Cardiac fibroblast (primary cell): ENCODE measurements around the gene VHLL.

ENCODE experiments used
- DNase-seq, 2 donors: peaks; one replicate each; pipeline versions ENCODE4 v3.0.0 to v3.0.0-alpha.2; 2010; ENCODE audit warnings: low read depth in 2 of 2
- H3K4me3 ChIP-seq, 2 donors: replicated peaks in 1 of 2; 1 replicate in 1 of 2; 2 replicates in 1 of 2; pipeline ENCODE4 v1.5.1; 2011; ENCODE audit warnings: low read depth in 2 of 2, low read length in 2 of 2, mild to moderate bottlenecking in 2 of 2, moderate library complexity in 1 of 2
- TF ChIP-seq, protein P1 (sequence below): IDR thresholded peaks from one replicate; pipeline ENCODE4 v1.5.1; 2011; ENCODE audit warnings: low read depth, mild to moderate bottlenecking, low read length, inconsistent platforms

The VHLL gene

DNA sequence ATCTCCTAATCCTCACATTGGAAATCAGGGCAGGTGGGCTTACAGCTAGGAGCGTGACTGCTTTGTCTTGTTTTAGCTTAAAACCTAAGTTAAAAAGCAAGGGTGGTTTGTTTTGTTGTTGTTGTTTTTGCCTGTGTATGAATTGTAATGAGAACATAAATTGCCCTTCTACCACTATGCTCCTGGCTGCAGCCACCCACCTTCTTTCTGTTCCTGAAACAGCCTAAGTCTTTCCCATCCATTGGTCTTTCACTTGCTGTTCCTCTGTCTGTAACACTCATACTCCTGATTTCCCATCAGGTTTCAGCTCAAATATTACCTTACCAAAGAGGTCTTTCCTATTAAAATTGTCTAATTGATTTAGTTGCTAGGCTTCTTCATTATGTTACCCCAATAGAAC lies 15.6 kb downstream of the VHLL start:
- H3K4me3 ChIP-seq: peak overlapping the region; percentile 87 to 90
- no peak for DNase-seq
- TF ChIP-seq, protein P1, sequence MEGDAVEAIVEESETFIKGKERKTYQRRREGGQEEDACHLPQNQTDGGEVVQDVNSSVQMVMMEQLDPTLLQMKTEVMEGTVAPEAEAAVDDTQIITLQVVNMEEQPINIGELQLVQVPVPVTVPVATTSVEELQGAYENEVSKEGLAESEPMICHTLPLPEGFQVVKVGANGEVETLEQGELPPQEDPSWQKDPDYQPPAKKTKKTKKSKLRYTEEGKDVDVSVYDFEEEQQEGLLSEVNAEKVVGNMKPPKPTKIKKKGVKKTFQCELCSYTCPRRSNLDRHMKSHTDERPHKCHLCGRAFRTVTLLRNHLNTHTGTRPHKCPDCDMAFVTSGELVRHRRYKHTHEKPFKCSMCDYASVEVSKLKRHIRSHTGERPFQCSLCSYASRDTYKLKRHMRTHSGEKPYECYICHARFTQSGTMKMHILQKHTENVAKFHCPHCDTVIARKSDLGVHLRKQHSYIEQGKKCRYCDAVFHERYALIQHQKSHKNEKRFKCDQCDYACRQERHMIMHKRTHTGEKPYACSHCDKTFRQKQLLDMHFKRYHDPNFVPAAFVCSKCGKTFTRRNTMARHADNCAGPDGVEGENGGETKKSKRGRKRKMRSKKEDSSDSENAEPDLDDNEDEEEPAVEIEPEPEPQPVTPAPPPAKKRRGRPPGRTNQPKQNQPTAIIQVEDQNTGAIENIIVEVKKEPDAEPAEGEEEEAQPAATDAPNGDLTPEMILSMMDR: no peak

DNA sequence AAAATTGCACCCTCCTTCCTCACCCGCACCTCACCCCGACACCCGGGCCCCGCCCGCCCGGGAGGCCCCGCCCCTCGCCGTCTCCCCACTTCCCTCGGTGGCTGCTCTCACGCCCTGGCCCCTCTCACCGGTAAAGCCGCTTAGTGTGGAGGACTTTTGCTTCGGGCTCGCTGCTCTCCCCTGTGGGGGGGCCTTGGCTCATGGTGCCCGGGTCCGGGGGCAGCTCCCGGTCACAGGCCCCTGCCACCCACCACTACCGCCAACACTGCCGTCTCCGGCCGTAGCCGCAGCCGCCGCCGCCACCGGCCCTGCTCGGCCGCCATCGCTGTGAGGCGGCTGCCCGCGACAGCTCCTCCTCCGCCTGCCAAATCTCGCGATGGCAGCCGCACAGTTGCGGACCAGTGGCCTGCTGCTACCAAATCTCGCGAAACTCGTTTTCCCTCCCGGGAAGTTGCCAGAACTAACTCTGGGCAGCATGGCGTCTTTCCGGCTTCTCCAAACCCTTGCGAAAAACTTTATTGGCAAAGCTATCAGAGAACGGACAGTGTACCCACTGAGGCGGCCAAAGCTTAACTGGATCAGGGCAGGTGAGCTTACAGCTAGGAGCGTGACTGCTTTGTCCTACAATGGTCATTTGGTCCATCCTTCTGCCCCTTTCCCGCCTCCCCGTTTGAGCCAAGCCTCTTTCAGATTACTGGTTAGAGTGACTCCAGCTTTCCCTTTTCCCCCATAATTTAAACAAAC lies 16.5 kb downstream of the VHLL start, which contains the start of gene SMG5:
Gene SMG5, minus strand, starts transcription at position 347 of the 744 bp plus-strand sequence. Its CDS starts 145 bp downstream, at position 202.
- TF ChIP-seq, protein P1: no peak
- H3K4me3 ChIP-seq: peak within 1 kb of the TSS; percentile 87 to 90
- peak; percentile 99 for DNase-seq

DNA sequence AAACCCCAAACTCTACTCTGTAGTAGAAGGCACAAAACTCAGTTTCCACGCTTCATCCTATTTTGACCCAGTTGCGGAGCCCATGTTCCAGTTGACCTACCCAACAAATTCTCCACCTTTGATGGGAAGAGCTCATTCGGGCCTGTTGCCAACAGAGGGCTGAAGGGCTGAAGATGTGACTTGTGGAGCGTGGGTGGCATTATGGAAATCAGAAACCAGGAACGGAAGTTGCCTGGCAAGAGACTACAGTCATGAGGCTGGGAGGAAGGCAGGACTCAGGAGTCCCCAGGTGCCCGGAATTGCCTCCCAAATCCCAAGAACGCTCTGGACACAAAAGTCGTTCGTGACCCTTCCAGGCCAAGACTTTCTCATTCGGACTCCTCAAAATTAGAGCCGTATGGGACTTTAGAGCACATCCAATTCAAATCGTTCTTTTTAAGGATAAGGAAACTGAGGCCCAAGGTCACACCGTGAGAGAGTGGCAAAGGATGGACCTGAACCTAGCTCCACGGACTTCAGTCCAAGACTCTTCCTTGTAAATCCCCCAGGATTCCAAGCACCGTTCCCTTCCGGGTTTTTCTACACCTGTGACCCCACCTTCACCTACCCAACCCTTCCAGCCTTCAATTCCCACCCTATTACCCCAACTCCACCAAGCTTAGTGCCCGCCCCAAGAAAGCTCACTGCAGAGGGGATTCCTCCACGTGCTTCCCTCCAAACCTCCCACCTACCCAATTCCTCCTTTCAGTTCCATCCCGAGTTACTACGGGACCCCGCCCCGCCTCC lies 17.2 kb downstream of the VHLL start:
- TF ChIP-seq, protein P1: no peak
- peak; percentile 25 to 28 for DNase-seq
- H3K4me3 ChIP-seq: peak overlapping the region; percentile 87 to 90

DNA sequence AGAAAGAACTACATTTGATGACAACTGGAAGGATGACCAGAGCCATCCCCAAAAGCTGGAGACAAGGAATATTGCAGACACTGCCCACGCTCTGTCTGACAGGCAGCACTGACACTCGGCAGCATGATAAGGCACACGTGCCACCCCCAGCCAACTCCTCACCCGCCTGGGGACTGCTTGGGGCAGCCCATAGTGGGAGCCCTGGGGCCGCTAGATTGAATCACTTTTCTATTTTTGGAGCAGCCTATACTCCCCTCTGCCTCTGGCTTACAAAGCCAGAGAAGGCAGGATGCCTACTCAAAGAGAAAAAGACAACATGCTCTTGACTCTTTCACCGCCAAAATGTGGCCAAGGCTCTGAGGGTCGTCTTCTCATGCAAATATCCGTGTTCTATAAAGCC lies 17.8 kb downstream of the VHLL start:
- peak; percentile 61 for DNase-seq
- TF ChIP-seq, protein P1: peak; percentile 9
- peak overlapping the region; percentile 87 to 90 for H3K4me3 ChIP-seq

DNA sequence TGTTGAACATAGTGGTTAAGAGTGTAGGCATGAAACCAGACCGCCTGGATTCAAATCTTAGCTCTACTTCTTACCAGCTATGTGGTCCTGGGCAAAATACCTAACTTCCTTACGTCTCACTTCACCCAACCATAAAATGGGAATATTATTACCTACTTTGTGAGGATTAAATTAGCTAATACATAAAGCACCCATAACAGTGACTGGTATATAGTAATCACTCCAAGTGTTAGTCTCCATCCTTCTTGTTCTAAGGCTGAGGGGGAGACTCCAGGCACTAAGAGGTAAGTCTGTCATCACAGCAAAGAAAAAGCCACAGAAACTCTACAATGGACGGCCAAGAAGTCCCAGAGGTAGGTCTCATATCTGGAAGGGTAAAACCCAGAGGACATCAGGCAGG lies 19.3 kb downstream of the VHLL start:
- TF ChIP-seq, protein P1: no peak
- no peak for DNase-seq
- no peak overlapping the region for H3K4me3 ChIP-seq

DNA sequence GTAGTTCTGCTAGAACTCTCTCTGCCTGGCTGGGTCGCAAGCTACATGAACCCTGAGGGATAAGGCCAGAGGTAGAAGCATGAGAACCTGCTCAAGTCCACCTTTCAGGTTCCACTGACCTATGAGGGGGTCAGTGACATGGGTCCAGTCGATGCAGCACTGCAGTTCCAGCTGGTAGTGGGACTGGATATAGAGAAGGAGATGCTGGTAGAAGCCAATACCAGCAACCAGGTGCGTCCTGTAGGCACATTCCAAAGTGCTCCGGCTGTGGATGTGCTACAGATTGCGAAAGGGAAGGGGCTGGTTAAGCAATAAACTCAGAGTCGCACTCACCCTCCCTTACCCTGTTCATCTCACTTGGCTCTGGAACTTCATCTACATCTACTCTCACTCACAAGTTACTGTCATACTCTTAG lies 22.1 kb downstream of the VHLL start:
- TF ChIP-seq, protein P1: no peak
- H3K4me3 ChIP-seq: no peak overlapping the region
- DNase-seq: peak; percentile 49 to 57
